Mesenchymal stem cell (in vitro differentiated cells and primary cell): Measurements from ENCODE around the gene MORC2. TPM values are rescaled to one million over a fixed set of nuclear protein-coding genes. Genes with fewer than 3 reads are reported as not detected.

Source experiments
- small RNA-seq: library from polyadenylated mRNA; stranded (forward); fragments of <200 nt; extraction: miRNeasy Mini kit (QIAGEN cat#:217004); gene quantifications from one replicate; pipeline ENCODE3, GENCODE V24; 2013; ENCODE audit warnings: low read depth

MORC2 gene

Small RNAs within 50 kb of the gene (small RNA-seq; reads per million reads assigned to genes)
- gene RF01892, result not detected
